GM21786 (cell line): ENCODE measurements around the gene SP1.
"Not testable (repeated sequence)": the region's sequence is repeated elsewhere in the genome, so short reads cannot be mapped to it uniquely, and the experiment has no call there.

Experiments
- ATAC-seq: cut with Tn5 transposase; IDR thresholded peaks from one replicate; pipeline ENCODE4 v1.9.1; 2021; ENCODE audit not compliant: unreplicated experiment

SP1 gene

DNA sequence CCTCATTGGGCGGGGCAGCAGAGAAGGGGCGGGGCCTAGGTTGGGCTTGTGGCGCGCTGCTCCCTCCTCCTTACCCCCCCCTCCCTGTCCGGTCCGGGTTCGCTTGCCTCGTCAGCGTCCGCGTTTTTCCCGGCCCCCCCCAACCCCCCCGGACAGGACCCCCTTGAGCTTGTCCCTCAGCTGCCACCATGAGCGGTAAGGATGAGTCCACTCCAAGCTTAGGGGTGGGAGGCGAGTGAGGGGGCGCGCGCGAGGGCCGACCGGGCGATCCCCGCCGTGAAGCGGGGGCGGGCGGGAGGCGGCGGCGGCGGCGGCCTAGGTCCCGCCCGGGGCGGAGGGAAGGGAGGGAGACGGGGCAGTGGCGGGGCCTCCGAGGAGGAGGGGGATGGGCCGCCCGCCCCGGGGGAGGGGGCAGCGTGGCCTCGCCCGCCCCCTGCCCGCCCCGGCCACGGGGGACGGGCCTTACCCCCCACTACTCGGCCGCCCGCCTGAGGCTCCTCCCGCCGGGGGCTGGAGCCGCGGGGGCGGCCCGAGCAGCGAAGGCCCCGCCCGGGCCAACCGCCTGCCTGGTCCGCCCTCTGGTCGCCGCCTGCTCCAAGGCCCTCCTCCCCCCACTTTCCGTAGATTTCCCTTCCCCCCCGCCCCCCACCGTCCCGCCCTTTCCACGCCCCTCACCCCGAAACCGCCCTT lies at the start of gene SP1:
SP1 (plus strand) TSS at position 73 of the 690 bp plus-strand sequence; CDS start at position 189, 116 bp downstream.
- peak; percentile 22 for ATAC-seq

DNA sequence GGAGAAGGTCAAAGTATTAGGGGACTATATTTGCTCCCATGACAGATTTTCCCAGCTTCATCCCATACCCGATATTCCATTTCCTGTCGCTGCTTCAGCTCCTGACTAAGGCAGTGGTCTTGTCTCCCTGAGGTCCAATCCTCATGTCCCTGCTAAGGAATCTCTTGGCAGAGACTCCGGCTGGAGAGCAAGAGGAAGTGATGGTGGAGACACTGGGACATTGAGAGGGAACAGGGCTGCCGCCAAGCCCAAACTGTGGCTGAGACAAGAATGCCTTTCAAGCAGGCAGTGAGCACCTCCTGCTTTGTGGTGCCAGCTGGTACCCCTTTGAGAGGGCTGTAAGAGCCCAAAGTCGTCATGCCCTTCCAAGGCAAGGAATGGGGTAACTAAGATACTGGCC lies 49.3 kb upstream of the SP1 start:
- no peak for ATAC-seq

DNA sequence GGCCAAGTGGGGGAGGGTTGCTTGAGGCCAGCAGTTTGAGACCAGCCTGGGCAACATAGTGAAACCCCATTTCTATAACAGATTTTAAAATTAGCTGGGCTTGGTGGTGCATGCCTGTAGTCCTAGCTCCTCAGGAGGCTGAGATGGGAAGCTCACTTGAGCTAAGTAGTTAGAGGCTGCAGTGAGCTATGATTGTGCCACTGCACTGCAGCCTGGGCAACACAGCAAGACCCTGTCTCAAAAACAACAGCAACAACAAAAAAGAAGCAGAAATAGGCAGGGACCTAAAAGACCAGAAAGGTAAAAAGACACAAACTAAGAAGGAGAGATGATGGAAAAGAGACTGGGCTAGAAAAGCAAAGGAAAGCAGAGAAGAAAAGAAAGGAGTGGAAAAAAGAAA lies 47.6 kb upstream of the SP1 start:
- ATAC-seq = not testable (repeated sequence)

DNA sequence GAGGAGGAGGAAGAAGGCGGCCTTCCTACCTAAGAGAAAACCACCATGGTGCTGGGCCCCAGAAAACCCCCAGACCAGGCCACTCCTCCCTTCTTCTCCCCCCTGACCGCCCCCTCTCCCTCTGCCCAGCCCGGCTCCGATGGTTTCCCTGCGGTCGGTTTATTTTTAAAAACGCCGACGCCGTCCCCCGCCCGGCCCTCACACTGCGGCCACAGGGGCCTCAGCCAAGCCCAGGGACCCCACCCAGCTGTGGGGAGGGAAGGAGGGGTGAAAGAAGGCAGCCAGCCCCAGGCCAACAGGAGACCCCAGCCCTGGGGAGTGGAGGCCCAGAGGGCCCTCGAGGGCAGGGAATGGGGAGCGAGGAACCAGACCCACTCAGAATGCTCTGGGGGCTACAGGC lies 47.2 kb upstream of the SP1 start:
- no peak for ATAC-seq

DNA sequence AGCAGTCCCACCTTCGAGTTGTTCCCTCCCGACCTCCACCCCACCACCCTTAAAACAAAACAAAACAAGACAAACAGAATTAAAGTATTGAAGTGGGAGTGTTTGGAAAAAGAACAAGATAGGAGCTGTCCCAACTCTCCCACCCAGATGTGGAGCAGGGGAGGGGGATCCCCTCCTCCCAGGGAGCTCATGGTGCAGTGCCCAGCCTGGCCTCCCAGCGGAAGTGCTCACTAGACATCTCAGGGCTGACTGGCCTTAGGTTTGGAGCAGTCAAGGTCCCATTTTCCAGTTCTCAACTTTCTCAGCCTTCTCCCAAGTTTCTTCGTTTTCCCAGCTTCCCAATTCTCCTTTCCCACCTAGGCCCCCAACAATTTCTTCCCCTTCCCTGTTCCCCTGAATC lies 46.7 kb upstream of the SP1 start:
- no peak for ATAC-seq

DNA sequence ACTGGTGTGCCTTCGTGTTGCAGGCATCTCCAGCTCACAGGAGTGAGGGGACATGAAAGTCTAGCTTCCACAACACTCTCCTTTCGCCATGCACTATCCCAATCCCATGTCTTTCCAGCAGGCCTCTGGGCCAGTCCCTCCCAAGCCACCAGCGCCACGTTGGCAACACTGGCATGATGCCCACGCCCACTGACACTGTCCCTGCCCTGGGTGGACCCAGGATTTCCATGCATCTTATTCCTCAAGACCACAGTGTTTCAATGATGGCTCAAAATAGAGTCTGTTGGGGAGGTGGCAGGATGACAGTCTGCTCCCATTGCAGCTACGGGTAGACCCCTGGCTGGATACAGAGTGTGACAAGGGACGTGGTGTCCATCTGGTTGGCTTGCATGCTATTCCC lies 46.1 kb upstream of the SP1 start:
- no peak for ATAC-seq

DNA sequence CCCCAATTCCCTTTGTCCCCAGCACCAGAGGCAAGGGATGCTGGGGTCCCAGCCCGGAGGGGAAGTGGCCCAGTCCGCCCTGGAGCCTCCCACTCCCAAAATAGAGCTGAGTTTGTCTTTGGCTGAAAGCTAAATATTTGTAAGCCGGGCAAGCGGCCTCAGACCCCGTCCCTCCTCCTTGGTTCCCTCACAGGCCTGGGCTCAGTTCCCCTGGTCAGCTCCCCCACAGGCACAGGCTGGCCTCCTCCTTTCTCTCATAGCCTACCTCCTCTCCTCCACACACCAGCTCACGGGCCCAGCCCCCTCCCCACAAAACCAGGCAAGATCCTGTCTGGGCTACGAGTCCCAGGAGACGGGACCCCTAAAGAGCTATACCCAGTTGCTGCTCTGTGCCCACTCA lies 45.2 kb upstream of the SP1 start:
- ATAC-seq = no peak

DNA sequence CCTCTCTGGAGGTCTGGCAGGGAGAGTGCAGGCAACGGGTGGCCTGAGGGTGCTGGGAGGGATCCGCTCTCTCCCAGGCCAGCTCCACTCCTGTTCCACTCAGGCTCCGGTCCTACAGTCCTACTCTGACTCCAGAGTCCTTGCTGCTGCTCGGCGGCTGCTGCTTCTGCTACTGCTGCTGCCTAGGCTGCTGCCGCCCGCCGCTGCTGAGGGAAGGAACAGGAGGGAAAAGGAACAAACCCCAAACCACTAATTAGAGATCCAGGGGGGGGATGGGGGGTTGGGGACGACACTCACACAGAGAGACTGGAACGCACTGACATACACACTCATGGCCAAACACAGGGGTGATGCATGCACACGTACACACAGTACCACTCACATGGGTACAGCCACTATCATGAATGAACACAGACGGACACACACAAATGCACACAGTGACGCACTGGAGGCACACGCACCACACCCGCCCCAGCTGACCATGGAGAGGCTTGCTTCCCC lies 43.7 kb upstream of the SP1 start, which contains the start of gene SP7:
SP7 (minus strand) TSS at position 174 of the 501 bp plus-strand sequence. CDS start 708 bp downstream, outside the sequence.
- ATAC-seq = no peak

DNA sequence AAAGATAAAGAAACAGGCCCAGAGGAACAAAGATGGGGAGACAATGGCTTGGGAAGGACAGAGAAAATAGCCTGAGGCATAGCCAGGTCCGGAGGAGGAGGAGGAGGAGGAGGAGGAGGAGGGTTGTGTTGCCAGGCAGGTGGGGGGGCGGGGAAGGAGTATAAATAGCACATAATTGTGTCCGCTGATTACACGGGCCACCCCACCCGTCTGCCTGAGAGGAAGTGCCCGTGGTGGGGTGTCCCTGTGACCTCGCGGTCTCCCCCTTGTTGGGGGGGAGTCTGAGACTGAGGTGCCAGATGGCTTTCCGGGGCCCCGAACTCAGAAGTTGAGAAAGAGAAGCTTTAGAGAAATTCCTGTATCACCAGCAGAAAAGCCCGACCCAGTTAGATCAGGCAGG lies 42.0 kb upstream of the SP1 start:
- no peak for ATAC-seq

DNA sequence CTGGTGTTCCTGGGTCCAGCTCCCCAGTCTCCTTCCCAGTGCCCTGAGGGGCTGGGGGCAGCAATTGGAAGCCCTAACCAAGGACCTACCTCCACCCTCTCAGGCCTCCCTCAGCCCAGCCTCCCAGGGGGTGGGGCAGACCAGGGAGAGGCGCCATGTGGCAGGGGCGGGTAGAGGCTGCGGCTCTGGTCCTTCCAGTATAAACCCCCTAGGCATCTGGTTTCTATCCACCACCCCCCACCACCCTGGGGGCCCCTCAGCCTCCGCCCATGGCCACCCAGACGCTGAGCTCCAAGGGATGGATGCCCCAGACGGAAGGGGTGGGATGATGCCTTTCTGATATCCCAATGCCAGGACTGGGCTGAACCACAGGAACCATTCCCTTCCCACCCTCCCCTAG lies 41.1 kb upstream of the SP1 start:
- no peak for ATAC-seq

DNA sequence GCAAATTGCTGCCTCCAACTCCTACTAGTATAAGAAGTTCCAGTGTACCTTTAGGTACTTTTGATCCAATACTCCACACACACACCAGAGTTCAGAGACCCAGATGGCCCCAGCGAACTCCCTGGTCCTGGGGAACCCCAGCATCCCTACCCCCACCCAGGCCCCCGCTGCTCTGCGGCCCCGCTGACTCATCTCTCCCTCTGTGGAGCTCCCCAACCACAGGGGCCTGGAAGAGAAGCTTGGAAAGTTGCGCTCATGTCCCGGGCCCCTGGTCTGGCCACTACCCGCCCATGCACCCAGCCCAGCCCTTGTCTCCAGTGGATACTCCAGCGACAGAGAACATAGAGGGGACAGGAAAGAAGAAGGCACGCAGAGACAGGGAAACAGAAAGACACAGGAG lies 39.6 kb upstream of the SP1 start:
- ATAC-seq = no peak

DNA sequence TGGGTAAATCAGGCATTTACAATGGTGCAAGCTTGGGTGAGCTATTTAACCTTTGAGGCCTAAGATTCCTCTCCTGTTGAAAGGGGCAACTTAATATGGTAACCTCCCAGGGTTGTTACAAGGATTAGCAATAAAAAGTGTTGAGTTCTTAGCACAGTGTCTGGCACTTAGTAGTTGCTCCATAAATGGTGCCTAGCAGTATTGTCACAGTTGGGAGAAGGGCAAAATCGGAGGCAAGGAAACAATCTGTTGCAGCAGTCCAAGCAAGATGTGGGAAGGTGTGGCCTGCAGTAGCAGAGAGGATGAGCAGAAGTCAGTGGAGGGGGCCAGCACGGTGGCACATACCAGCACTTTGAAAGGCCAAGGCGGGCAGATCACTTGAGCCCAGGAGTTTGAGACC lies 36.5 kb upstream of the SP1 start:
- ATAC-seq = no peak

DNA sequence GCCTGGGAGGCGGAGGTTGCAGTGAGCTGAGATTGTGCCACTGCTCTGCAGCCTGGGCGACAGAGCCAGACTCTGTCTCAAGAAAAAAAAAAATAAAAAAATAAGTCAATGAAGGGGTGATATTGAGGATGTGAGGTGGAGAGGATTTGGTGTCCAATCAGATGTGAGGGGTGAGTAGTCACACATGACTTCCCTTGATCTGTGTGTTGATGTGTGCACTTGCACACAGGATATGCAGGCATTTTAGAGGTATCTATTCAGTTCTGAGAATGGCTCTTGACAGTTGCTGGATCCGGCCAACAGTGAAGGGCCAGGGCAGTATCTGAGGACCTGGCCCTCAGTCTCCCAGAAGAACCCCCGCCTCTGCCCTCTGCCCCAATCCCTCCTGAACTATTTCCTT lies 36.0 kb upstream of the SP1 start:
- ATAC-seq = no peak

DNA sequence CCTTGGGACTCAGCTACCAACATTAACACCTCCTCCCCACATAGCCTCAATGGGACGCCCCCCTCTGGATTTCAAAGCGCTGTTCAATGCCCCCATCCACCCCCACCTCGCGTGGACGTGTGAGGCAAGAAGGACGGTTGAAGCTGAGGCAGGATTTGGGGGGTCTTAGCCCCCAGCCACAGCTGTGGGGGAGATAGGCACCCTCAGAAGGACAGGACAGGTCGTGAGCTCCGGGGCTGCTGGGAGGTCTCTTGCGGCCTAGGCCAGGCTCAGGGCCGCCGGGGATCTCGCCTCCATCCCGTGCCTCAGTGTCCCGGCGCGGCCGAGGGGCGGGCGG lies 35.5 kb upstream of the SP1 start:
- ATAC-seq = no peak

DNA sequence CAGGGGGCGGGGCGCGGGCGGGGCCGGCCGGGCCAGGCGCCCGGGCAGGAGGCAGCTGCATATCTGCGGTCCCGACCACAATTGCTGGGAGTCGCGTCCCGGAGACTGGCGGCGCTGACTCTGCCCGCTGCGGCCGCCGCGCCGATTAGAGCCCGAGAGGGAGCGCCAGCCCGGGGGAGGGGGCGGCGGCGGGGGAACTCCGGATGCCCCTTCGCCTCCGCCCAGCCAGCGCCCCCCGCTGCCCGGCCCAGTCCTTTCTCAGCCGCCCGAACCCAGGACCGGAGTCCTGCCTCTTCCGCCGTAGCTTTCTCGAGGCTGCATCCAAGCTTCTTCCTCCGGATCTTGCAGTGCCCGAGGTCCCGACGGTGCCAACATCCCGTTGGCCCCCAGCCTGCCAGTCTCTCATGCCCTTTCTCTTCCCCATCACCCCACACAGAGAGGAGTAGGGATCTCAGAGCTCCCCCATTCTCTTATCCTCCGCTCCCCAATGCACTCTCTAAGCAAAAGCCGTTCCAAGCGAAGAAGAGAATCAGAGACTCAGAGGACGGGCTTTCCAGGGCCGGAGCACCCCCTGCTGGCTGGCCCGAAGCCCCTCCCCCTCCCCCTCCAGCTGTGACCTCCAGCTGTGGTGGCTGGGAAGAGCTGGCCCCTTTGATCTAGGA lies 35.0 kb upstream of the SP1 start:
- ATAC-seq = peak; percentile 77

DNA sequence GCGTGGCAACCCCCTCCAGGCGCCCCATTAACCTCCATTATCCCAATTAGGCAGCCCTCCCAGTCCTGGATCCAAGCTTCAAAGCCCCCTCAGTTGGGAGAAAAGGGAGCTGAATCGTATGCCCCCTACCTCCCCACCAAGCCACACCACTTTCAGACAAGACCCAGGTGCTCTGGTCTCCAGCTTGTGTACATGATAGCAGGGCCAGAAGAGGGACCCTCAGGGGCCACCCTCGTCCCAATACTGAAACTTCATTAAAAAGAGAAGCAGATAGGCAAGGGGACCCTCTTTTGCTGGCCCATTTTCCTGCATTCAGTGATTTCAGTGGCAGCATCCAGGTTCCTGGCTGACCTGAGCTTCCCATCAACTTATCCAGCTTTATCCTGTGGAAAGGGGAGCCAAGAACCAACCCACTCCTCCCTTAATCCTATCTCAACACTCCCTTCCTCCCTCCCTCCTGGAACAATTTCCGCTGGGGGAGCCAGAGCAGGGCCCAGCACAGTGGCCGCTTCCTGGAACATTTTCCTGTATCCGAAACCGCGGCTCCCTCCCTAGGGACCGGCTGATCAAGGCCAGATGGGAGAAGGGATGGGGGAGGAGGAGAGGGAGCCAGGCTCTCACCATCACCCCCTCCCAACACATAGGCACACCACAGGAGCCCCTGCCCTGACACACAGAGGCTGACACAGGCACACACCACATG lies 34.3 kb upstream of the SP1 start:
- ATAC-seq = no peak

DNA sequence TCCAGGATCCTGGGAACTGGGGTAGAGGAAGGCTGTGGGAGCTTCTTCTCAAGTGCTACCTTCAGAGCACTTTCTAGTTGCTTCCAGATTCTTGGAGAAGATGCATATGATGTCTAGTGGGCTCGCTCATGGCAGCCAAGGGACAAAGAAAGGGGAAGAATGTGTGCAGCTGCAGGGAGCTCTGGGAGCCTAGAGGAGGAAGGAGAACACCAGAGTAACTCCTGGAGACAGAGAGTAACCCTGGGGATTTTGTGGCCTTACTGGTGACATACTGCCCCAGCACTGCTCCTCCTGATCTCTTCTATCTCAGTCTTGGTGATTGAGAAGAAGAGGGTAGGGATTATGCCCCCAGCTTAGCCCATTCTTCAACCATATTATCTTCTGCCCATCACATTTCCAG lies 33.5 kb upstream of the SP1 start:
- no peak for ATAC-seq

DNA sequence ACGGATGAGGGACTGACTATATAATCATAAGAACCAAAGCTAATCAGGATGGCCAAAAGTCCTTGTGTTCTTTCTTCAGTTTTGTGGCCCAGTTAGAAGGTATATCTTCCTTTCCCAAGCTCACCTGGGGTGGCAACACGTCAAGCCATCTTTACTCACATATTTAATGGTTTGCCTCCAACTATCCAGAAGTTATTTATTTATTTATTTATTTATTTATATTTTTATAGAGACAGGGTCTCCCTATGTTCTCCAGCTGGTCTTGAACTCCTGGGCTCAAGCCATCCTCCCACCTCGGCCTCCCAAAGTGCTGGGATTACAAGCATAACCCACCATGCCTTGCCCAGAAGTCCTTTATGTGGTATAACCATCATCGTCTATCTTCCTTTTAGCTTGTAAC lies 32.1 kb upstream of the SP1 start:
- no peak for ATAC-seq

DNA sequence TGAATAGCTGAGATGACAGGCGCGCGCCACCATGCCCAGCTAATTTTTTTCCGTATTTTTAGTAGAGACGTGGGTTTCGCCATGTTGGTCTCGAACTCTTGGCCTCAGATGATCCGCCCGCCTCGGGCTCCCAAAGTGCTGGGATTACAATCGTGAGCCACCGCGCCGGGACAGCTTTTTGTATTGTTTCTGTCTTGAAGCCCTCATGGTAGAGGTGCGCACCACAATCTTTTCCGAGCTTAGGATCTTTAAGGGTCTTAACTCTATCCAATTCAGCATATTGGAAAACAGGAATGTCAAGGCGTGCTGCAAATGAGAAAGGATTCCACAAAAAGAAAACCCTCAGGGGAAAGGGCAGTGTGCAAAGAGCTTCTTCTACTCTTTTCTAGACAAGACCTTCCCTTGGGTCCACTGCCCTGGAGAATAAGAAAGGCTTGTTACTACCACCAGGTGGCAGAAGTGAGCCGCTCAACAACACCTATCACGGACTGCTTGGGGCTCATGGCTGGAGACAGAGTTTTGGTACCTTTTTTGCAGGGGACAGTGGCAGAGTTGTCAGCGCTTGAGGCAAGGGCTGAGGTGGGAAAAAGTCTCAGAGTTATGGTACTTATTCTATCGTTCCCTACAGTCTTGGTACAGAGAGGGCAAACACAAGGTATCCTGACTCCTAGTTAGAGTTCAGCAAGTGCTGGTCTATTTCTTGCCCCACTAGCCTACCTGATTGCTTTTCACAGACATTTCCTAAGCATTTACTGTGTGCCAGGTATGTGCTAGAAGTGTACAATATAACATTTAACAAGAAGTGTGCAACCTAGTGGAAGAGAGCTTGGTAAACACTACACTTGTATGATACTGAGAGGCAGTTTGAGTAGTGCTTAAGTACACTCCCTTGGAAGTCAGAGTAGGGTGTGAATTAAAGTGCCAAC lies 27.4 kb upstream of the SP1 start:
- peak; percentile 68 for ATAC-seq

DNA sequence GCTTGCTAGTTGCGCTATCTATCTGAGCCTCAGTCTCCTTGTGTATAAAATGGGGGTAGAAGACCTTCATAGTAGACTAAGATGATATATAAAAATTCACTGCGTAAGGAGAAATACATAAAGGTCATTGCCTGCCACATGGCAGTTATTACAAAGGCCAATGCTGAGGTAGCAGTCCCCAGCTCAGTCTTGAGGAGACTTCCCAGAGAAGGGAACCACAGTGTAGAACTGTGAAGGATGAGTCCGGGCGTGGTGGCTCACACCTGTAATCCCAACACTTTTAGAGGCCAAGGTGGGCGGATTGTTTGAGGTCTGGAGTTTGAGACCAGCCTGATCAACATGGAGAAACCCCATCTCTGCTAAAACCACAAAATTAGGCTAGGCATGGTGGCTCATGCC lies 26.7 kb upstream of the SP1 start:
- no peak for ATAC-seq

DNA sequence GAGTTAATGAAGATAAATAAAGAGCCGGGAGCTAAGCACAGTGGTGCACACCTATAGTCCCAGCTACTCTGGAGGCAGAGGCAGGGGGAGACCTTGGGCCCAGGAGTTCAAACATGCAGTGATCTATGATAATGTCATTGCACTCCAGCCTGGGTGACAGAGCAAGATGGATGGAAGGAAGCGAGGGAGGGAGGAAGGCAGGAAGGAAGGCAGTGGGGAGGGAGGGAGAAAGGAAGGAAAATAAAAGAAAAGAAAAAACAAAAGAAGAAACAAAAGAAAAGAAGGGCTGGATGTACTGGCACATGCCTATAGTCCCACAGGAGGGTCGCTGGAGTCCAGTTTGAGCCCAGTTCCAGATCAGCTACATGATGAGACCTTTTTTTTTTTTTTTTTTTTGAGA lies 24.9 kb upstream of the SP1 start:
- ATAC-seq = no peak
